GM12878 (cell line): ENCODE results near the gene SMURF1.

Experiments used
- BRCA1 ChIP-seq: IDR thresholded peaks from 2 replicates; pipeline ENCODE4 v1.6.1; 2011; ENCODE audit warnings: low read depth, low read length, improper control_type of control experiment
- TF ChIP-seq, protein P1 (sequence below), 3 experiments: IDR thresholded peaks in 2 of 3; conservative IDR thresholded peaks in 1 of 3; 2 replicates each; pipeline ENCODE4 v1.5.1; 2011; ENCODE audit warnings: low read depth in 3 of 3, low read length in 3 of 3, mild to moderate bottlenecking in 3 of 3, control low read depth in 2 of 3, moderate library complexity in 2 of 3, inconsistent platforms in 1 of 3, mixed read lengths in 1 of 3; ENCODE audit not compliant: control insufficient read depth in 2 of 3, insufficient read depth in 1 of 3; ENCODE audit errors: extremely low read depth in 1 of 3

DNA sequence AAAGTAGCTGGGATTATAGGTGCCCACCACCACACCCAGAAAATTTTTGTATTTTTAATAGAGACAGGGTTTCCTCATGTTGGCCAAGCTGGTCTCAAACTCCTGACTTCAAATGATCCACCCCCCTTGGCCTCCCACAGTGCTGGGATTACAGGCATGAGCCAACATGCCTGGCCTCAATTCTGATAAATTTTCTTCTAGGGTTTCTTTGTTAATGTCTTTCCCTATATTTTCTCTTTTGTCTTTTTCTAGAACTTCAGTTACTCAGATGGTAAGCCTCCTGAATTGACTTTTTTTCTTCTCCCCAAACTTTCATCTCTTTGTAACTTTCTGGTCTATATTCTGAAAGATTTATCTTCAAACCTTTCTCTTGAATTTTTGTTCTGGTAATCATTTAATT, 12.7 kb upstream of the SMURF1 start:
- TF ChIP-seq, protein P1, sequence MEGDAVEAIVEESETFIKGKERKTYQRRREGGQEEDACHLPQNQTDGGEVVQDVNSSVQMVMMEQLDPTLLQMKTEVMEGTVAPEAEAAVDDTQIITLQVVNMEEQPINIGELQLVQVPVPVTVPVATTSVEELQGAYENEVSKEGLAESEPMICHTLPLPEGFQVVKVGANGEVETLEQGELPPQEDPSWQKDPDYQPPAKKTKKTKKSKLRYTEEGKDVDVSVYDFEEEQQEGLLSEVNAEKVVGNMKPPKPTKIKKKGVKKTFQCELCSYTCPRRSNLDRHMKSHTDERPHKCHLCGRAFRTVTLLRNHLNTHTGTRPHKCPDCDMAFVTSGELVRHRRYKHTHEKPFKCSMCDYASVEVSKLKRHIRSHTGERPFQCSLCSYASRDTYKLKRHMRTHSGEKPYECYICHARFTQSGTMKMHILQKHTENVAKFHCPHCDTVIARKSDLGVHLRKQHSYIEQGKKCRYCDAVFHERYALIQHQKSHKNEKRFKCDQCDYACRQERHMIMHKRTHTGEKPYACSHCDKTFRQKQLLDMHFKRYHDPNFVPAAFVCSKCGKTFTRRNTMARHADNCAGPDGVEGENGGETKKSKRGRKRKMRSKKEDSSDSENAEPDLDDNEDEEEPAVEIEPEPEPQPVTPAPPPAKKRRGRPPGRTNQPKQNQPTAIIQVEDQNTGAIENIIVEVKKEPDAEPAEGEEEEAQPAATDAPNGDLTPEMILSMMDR (IDR thresholded peaks at IDR 0.05 in 2 of 3, conservative IDR thresholded peaks at IDR 0.05 in 1 of 3; ENCODE audit: control insufficient read depth in 2 of 3, extremely low read depth in 1 of 3, insufficient read depth in 1 of 3, low read depth in 3 of 3, low read length in 3 of 3) = no peak
- no peak for TF ChIP-seq BRCA1
